22Rv1 (cell line): ENCODE results near the gene LYPLA2.

Experiments
- ZFX ChIP-seq: fragments of 450-650 bp; IDR thresholded peaks from 2 replicates; pipeline ENCODE4 v1.6.1; 2017; ENCODE audit warnings: antibody characterized with exemption, borderline replicate concordance
- TF ChIP-seq, protein P1 (sequence below): fragments of 450-650 bp; IDR thresholded peaks from 2 replicates; pipeline ENCODE4 v1.5.1; 2017; ENCODE audit warnings: mild to moderate bottlenecking

DNA sequence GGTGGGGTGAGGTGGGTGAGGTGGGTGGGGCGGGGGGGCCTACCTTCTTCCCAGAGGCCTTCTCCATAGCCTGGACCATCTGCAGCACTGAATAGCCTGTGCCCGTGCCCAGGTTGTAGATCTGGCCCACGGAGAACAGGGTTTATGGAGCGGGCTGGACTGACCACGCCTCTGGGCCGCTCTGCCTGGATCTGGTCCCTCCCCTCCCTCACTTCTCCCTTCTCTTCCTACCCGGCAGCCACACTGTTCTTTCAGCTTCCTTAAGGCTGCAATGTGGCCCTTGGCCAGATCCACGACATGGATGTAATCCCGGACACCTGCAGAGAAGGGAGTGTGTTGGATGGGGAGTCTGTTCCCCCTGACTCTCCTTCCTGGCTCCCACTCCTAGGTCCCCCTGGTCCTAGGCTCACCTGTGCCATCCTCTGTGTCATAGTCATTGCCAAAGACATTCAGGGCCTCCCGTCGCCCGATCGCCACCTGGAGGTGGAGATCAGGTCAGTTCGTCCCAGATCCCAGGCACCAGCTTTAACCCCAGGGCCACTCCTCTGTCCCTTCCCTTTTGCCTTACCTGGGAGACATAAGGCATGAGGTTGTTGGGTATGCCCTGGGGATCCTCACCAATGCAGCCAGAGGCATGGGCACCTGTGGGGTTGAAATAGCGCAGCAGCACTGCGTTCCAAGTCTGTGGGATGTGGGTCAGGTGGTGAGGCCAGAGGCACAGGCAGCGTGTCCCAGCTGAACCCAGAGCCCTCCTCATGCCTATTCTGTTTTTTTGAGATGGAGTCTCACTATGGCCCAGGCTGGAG is 5.7 kb downstream of the LYPLA2 start:
- TF ChIP-seq, protein P1, sequence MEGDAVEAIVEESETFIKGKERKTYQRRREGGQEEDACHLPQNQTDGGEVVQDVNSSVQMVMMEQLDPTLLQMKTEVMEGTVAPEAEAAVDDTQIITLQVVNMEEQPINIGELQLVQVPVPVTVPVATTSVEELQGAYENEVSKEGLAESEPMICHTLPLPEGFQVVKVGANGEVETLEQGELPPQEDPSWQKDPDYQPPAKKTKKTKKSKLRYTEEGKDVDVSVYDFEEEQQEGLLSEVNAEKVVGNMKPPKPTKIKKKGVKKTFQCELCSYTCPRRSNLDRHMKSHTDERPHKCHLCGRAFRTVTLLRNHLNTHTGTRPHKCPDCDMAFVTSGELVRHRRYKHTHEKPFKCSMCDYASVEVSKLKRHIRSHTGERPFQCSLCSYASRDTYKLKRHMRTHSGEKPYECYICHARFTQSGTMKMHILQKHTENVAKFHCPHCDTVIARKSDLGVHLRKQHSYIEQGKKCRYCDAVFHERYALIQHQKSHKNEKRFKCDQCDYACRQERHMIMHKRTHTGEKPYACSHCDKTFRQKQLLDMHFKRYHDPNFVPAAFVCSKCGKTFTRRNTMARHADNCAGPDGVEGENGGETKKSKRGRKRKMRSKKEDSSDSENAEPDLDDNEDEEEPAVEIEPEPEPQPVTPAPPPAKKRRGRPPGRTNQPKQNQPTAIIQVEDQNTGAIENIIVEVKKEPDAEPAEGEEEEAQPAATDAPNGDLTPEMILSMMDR = peak; percentile 58
- TF ChIP-seq ZFX = no peak
